Mesendoderm (in vitro differentiated cells): ENCODE data around the gene CYCS.
"Not testable (repeated sequence)": the region's sequence is repeated elsewhere in the genome, so short reads cannot be mapped to it uniquely, and the experiment has no call there.

Source experiments
- DNase-seq: peaks from one replicate; pipeline ENCODE4 v3.0.0; 2013
- H2AK5ac ChIP-seq: 2 replicates; pipeline ENCODE4 v1.6.1; 2013; ENCODE audit warnings: low read length, inconsistent platforms
- H2BK120ac ChIP-seq: 2 replicates; pipeline ENCODE4 v1.6.1; 2013; ENCODE audit warnings: low read depth, mild to moderate bottlenecking, low read length, moderate library complexity, mixed read lengths
- H2BK15ac ChIP-seq: replicated peaks from 2 replicates; pipeline ENCODE4 v1.6.1; 2013; ENCODE audit warnings: low read depth, mild to moderate bottlenecking, moderate library complexity
- H2BK5ac ChIP-seq: 2 replicates; pipeline ENCODE4 v1.6.1; 2013; ENCODE audit warnings: low read length, inconsistent platforms
- H3K18ac ChIP-seq: 2 replicates; pipeline ENCODE4 v1.6.1; 2013; ENCODE audit warnings: mild to moderate bottlenecking, low read length, mixed read lengths
- H3K23ac ChIP-seq: one replicate; pipeline ENCODE4 v1.6.1; 2013; ENCODE audit warnings: low read length
- H3K27ac ChIP-seq: 2 replicates; pipeline ENCODE4 v1.5.1; 2013; ENCODE audit warnings: low read depth, mild to moderate bottlenecking, inconsistent platforms, low read length, moderate library complexity
- H3K27me3 ChIP-seq: 2 replicates; pipeline ENCODE4 v1.6.1; 2013; ENCODE audit warnings: low read length, control low read depth, mild to moderate bottlenecking, inconsistent platforms; ENCODE audit not compliant: insufficient read depth, poor library complexity
- H3K36me3 ChIP-seq: 2 replicates; pipeline ENCODE4 v1.6.1; 2013; ENCODE audit warnings: low read length, inconsistent platforms; ENCODE audit not compliant: control insufficient read depth, insufficient read depth
- H3K4ac ChIP-seq: one replicate; pipeline ENCODE4 v1.6.1; 2013; ENCODE audit warnings: low read depth, mild to moderate bottlenecking, low read length, moderate library complexity
- H3K4me1 ChIP-seq: 2 replicates; pipeline ENCODE4 v1.6.1; 2013; ENCODE audit warnings: low read depth, low read length, inconsistent platforms; ENCODE audit not compliant: control insufficient read depth
- H3K4me2 ChIP-seq: 2 replicates; pipeline ENCODE4 v1.6.1; 2013; ENCODE audit warnings: low read length
- H3K4me3 ChIP-seq: 2 replicates; pipeline ENCODE4 v1.5.1; 2013; ENCODE audit warnings: mild to moderate bottlenecking, low read length
- H3K56ac ChIP-seq: one replicate; pipeline ENCODE4 v1.6.1; 2013; ENCODE audit warnings: low read length
- H3K79me1 ChIP-seq: 2 replicates; pipeline ENCODE4 v1.6.1; 2013; ENCODE audit warnings: low read length, inconsistent platforms
- H3K79me2 ChIP-seq: 2 replicates; pipeline ENCODE4 v1.6.1; 2013; ENCODE audit warnings: mild to moderate bottlenecking, low read length; ENCODE audit not compliant: control insufficient read depth, insufficient read depth
- H3K9ac ChIP-seq: 2 replicates; pipeline ENCODE4 v1.6.1; 2013; ENCODE audit warnings: low read length, inconsistent platforms
- H4K5ac ChIP-seq: one replicate; pipeline ENCODE4 v1.6.1; 2013; ENCODE audit warnings: low read length
- H4K8ac ChIP-seq: one replicate; pipeline ENCODE4 v1.6.1; 2013; ENCODE audit warnings: low read depth, mild to moderate bottlenecking, control low read depth, low read length, moderate library complexity
- WGBS: extraction: QIAGEN DNeasy Blood & Tissue Kit; methylation state at CpG from one replicate; pipeline ENCODE4 v1.1.7; 2013; ENCODE audit warnings: low lambda C conversion rate, missing lambda C conversion rate; ENCODE audit not compliant: insufficient coverage; ENCODE audit errors: extremely low coverage; 5-methylcytosine and 5-hydroxymethylcytosine counted together

Gene CYCS

DNA sequence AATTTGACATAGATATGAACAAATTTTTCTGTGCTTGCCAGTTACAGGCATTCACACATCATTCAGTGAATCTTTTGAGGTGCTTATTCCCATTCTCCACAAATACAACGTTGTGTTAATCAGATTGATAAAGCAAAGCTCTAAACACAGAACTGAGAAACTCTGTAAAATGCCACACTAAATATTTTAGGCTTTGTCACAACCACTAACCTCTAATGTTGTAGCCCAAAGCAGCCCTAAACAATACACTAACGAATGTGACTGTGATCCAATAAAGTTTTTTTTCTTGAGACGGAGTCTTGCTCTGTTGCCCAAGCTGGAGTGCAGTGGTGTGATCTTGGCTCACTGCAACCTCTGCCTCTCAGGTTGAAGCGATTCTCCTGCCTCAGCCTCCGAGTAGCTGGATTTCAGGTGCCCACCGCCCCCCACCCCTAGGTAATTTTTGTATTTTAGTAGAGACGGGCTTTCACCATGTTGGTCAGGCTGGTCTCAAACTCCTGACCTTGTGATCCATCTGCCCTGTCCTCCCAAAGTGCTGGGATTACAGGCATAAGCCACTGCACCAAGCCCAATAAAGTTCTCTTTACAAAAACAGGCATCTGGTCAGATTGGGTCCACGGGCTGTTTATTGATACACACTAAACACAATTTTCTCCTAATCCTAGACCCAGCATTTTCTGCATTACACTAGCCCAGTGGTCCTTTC is 6.9 kb downstream of the CYCS start:
- Histone ChIP-seq H2BK120ac (no peak overlapping the region), H3K79me1 (peaks cover 2% of the 10 kb centered on the region), H3K36me3 (peaks cover 3% of the 10 kb centered on the region), H3K9ac (no peak overlapping the region), H3K4me3 (no peak overlapping the region), H3K4me1 (no peaks in the 10 kb centered on the region), H3K18ac (no peak overlapping the region), H3K27ac (no peak overlapping the region), H3K4me2 (no peak overlapping the region), H3K23ac (no peak overlapping the region), H2AK5ac (no peak overlapping the region), H2BK15ac (no peak overlapping the region), H3K56ac (no peak overlapping the region), H3K79me2 (peaks cover 5% of the 10 kb centered on the region), H2BK5ac (no peak overlapping the region), H3K4ac (no peak overlapping the region), H4K5ac (no peak overlapping the region), H3K27me3 (no peaks in the 10 kb centered on the region), H4K8ac (no peak overlapping the region)
- no CpG with 5 or more reads among the region's 8 CpGs for WGBS
- DNase-seq = no peak

GRCh38 chr7:25117226-25118047 is 7.6 kb downstream of the CYCS start:
- WGBS = no CpG with 5 or more reads among the region's 7 CpGs
- H2BK5ac ChIP-seq = no peak overlapping the region
- no peak overlapping the region for H3K9ac ChIP-seq
- H3K27me3 ChIP-seq = no peaks in the 10 kb centered on the region
- H3K18ac ChIP-seq = no peak overlapping the region
- no peak overlapping the region for H2BK15ac ChIP-seq
- H2BK120ac ChIP-seq = no peak overlapping the region
- no peak overlapping the region for H3K4me3 ChIP-seq
- no peak for DNase-seq
- H4K5ac ChIP-seq = no peak overlapping the region
- no peak overlapping the region for H3K4ac ChIP-seq
- H3K4me1 ChIP-seq = no peaks in the 10 kb centered on the region
- no peak overlapping the region for H3K4me2 ChIP-seq
- H3K36me3 ChIP-seq = peaks cover 1% of the 10 kb centered on the region
- peaks cover under 1% of the 10 kb centered on the region for H3K79me1 ChIP-seq
- H3K23ac ChIP-seq = no peak overlapping the region
- peaks cover 3% of the 10 kb centered on the region for H3K79me2 ChIP-seq
- H3K56ac ChIP-seq = no peak overlapping the region
- no peak overlapping the region for H2AK5ac ChIP-seq
- H4K8ac ChIP-seq = no peak overlapping the region
- H3K27ac ChIP-seq = no peak overlapping the region

GRCh38 chr7:25116621-25117020 is 8.4 kb downstream of the CYCS start:
- H4K8ac ChIP-seq = no peak overlapping the region
- H3K9ac ChIP-seq = no peak overlapping the region
- no peak overlapping the region for H3K4me2 ChIP-seq
- H3K36me3 ChIP-seq = no peaks in the 10 kb centered on the region
- H3K4me1 ChIP-seq = no peaks in the 10 kb centered on the region
- H3K23ac ChIP-seq = no peak overlapping the region
- H2BK5ac ChIP-seq = no peak overlapping the region
- no peak overlapping the region for H2BK120ac ChIP-seq
- no peak overlapping the region for H2BK15ac ChIP-seq
- H3K56ac ChIP-seq = no peak overlapping the region
- no peaks in the 10 kb centered on the region for H3K79me1 ChIP-seq
- no peak for DNase-seq
- H3K79me2 ChIP-seq = no peaks in the 10 kb centered on the region
- H3K18ac ChIP-seq = no peak overlapping the region
- H4K5ac ChIP-seq = no peak overlapping the region
- no peak overlapping the region for H3K27ac ChIP-seq
- no CpG with 5 or more reads among the region's 5 CpGs for WGBS
- H3K4ac ChIP-seq = no peak overlapping the region
- no peak overlapping the region for H3K4me3 ChIP-seq
- H2AK5ac ChIP-seq = no peak overlapping the region
- H3K27me3 ChIP-seq = no peaks in the 10 kb centered on the region

GRCh38 chr7:25110514-25110913 is 14.5 kb downstream of the CYCS start:
- not testable (repeated sequence) for H3K4ac ChIP-seq, H3K4me3 ChIP-seq, H2AK5ac ChIP-seq, H3K79me1 ChIP-seq, H4K5ac ChIP-seq, H3K27ac ChIP-seq, H3K4me1 ChIP-seq, H3K18ac ChIP-seq, H3K79me2 ChIP-seq, H3K56ac ChIP-seq, DNase-seq, H3K36me3 ChIP-seq, H3K4me2 ChIP-seq, H2BK5ac ChIP-seq, H2BK15ac ChIP-seq, H3K23ac ChIP-seq, H4K8ac ChIP-seq, H3K27me3 ChIP-seq, H2BK120ac ChIP-seq, H3K9ac ChIP-seq
- WGBS = no CpG with 5 or more reads among the region's 2 CpGs

DNA sequence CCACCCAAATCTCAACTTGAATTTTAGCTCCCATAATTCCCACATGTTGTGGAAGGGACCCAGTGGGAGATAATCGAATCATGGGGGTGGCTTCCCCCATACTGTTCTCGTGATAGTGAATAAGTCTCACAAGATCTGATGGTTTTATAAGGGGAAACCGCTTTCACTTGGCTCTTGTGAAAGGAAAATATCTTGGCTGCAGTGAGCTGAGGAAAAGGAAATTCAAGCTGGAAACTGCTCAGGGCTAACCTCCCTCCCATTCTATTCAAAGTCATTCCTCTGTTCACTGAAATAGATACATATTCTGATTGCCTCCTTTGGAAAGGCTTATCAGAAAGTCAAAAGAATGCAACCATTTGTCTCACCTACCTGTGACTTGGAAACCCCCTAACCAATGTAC is 15.8 kb downstream of the CYCS start:
- Histone ChIP-seq H3K4me3 (no peak overlapping the region), H3K27ac (no peak overlapping the region), H4K8ac (no peak overlapping the region), H3K56ac (no peak overlapping the region), H4K5ac (no peak overlapping the region), H3K36me3 (no peaks in the 10 kb centered on the region), H3K23ac (no peak overlapping the region), H3K79me1 (no peaks in the 10 kb centered on the region), H3K4me2 (no peak overlapping the region), H2AK5ac (no peak overlapping the region), H2BK120ac (no peak overlapping the region), H2BK15ac (no peak overlapping the region), H3K79me2 (no peaks in the 10 kb centered on the region), H3K4me1 (no peaks in the 10 kb centered on the region), H3K18ac (no peak overlapping the region), H2BK5ac (no peak overlapping the region), H3K9ac (no peak overlapping the region), H3K4ac (no peak overlapping the region), H3K27me3 (no peaks in the 10 kb centered on the region)
- no CpG with 5 or more reads among the region's 3 CpGs for WGBS
- DNase-seq = no peak
